Suprapubic skin (tissue), 4 donors: ENCODE measurements around the gene PTGES.

Experiments used
- POLR2A ChIP-seq, 2 donors: fragments of 450-650 bp; IDR thresholded peaks; one replicate each; pipeline ENCODE4 v1.6.1; 2017; ENCODE audit warnings: antibody characterized with exemption in 2 of 2, mild to moderate bottlenecking in 2 of 2, moderate library complexity in 2 of 2
- POLR2AphosphoS5 ChIP-seq, 3 donors: sonication (generic); formaldehyde crosslinking; IDR thresholded peaks; one replicate each; pipeline ENCODE4 v1.6.1; 2017; ENCODE audit warnings: antibody characterized with exemption in 3 of 3
- TF ChIP-seq, protein P1 (sequence below), 2 donors: fragments of 200-600 bp in 1 of 2; fragments of 450-650 bp in 1 of 2; sonication (generic) in 1 of 2; IDR thresholded peaks; one replicate each; pipeline ENCODE4 v1.5.1; 2016 to 2019; ENCODE audit warnings: antibody characterized with exemption in 2 of 2, mild to moderate bottlenecking in 1 of 2, moderate library complexity in 1 of 2

DNA sequence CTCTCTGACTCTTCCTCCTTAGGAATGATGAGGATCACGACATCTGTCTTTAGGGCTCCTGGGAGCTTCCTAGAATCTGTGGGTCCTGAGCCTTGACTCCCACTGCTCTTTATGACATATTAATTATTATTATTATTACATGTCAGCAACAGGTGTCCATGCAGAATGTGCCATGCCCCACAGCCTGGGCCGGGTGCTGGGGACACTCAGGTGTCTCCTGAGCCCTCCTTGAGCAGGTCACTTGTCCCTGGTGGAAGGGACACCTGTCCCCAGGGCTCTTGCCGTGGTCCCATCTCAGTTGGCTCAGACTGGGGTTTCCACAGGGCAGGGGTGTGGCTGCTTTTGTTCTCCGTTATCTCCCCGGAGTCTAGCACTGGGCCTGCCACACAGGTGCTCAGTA is 34.2 kb downstream of the PTGES start:
- TF ChIP-seq, protein P1, sequence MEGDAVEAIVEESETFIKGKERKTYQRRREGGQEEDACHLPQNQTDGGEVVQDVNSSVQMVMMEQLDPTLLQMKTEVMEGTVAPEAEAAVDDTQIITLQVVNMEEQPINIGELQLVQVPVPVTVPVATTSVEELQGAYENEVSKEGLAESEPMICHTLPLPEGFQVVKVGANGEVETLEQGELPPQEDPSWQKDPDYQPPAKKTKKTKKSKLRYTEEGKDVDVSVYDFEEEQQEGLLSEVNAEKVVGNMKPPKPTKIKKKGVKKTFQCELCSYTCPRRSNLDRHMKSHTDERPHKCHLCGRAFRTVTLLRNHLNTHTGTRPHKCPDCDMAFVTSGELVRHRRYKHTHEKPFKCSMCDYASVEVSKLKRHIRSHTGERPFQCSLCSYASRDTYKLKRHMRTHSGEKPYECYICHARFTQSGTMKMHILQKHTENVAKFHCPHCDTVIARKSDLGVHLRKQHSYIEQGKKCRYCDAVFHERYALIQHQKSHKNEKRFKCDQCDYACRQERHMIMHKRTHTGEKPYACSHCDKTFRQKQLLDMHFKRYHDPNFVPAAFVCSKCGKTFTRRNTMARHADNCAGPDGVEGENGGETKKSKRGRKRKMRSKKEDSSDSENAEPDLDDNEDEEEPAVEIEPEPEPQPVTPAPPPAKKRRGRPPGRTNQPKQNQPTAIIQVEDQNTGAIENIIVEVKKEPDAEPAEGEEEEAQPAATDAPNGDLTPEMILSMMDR (IDR thresholded peaks at IDR 0.05) = no peak
- TF ChIP-seq POLR2AphosphoS5 (IDR thresholded peaks at IDR 0.05) (no peak), POLR2A (IDR thresholded peaks at IDR 0.05) (no peak)
